Measurements from ENCODE around the gene LYRM9.
A peak's percentile ranks its signal among the peaks of the same experiment; 100 is the strongest.
"Not testable (repeated sequence)": the region's sequence is repeated elsewhere in the genome, so short reads cannot be mapped to it uniquely, and the experiment has no call there.

LYRM9 gene

GRCh38 chr17:27892866-27893769 is at the start of gene LYRM9:
Gene LYRM9 (minus strand): TSS chr17:27893365. CDS start chr17:27882694, 10,671 bp downstream.
- peak; percentile 96 to 97 for ATAC-seq

GRCh38 chr17:27940503-27941428 is 47.6 kb upstream of the LYRM9 start:
- ATAC-seq: no peak

GRCh38 chr17:27939474-27940465 is 46.6 kb upstream of the LYRM9 start:
- ATAC-seq: no peak

- no peak for ATAC-seq
These were observed 45.7 kb upstream of the LYRM9 start for GRCh38 chr17:27938864-27939263.

- ATAC-seq: no peak
These were observed 45.1 kb upstream of the LYRM9 start for GRCh38 chr17:27938241-27938640.

GRCh38 chr17:27937025-27937546 is 43.9 kb upstream of the LYRM9 start:
- no peak for ATAC-seq

GRCh38 chr17:27930000-27930399 is 36.8 kb upstream of the LYRM9 start:
- no peak for ATAC-seq

GRCh38 chr17:27928587-27928986 is 35.4 kb upstream of the LYRM9 start:
- ATAC-seq: no peak

- ATAC-seq: no peak
These were observed 34.6 kb upstream of the LYRM9 start for GRCh38 chr17:27927781-27928180.

- ATAC-seq: no peak
These were observed 28.4 kb upstream of the LYRM9 start for GRCh38 chr17:27921599-27921998.

- ATAC-seq: no peak
These were observed 27.9 kb upstream of the LYRM9 start for GRCh38 chr17:27921077-27921476.

- no peak for ATAC-seq
These were observed 27.4 kb upstream of the LYRM9 start for GRCh38 chr17:27920569-27920968.

GRCh38 chr17:27919079-27919478 is 25.9 kb upstream of the LYRM9 start:
- ATAC-seq: no peak

GRCh38 chr17:27918498-27918897 is 25.3 kb upstream of the LYRM9 start:
- no peak for ATAC-seq

- ATAC-seq: no peak
These were observed 23.8 kb upstream of the LYRM9 start for GRCh38 chr17:27917000-27917399.

GRCh38 chr17:27915709-27916108 is 22.5 kb upstream of the LYRM9 start:
- ATAC-seq: no peak

GRCh38 chr17:27914382-27914781 is 21.2 kb upstream of the LYRM9 start:
- ATAC-seq: no peak

- no peak for ATAC-seq
These were observed 19.8 kb upstream of the LYRM9 start for GRCh38 chr17:27912964-27913363.

GRCh38 chr17:27912299-27912698 is 19.1 kb upstream of the LYRM9 start:
- ATAC-seq: not testable (repeated sequence)

- no peak for ATAC-seq
These were observed 14.9 kb upstream of the LYRM9 start for GRCh38 chr17:27907976-27908558.

GRCh38 chr17:27906623-27907022 is 13.5 kb upstream of the LYRM9 start:
- ATAC-seq: no peak

GRCh38 chr17:27906226-27906580 is 13.0 kb upstream of the LYRM9 start:
- ATAC-seq: no peak

All from activated CD4-positive, CD25-positive, alpha-beta regulatory T cell treated with anti-CD3 and anti-CD28 coated beads, Interleukin-2, amount 50 U/mL, for 24 hours (primary cell).